NCI-H345 treated with DMSO at 0.1 percent for 48 hours (cell line): ENCODE data around the gene OR6B2.

Source experiments
- DNase-seq: peaks from one replicate; lab custom pipeline; 2025; ENCODE audit not compliant: unreplicated experiment; lab: John Stamatoyannopoulos, UW

The OR6B2 gene

DNA sequence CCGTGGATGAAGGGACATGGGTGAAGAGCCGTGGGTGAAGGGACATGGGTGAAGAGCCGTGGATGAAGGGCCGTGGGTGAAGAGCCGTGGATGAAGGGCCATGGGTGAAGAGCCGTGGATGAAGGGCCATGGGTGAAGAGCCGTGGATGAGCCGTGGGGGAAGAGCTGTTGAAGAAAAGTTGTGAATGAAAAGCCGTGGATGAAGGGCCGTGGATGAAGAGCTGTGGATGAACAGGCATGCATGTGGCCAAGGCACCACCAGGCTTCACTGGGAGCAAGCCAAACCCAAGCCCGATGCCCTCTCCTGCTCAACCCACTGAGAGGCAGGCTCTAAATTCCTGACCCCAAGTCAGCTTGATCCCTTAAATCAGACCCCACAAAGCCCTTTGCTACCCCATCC is 12.5 kb upstream of the OR6B2 start:
- no peak for DNase-seq

- DNase-seq: no peak
Measured at GRCh38 chr2:240041363-240041762, 11.1 kb upstream of the OR6B2 start.

DNA sequence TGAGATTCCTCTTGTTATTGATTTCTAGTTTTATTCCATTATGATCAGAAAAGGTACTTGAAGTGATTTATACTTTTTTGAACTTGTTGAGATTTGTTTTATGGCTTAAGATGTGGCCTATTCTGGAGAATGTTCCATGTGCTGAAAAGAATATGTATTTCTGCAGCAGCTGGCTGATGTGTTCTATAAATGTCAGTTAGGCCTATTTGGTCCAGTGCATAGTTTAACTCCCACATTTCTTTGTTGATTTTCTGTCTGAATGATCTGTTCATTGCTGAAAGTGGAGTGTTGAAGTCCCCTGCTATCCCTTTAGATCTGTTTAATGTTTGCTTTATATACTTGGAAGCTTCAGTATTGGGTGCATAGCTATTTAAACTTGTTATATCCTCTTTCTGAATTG is 7.1 kb upstream of the OR6B2 start:
- no peak for DNase-seq

- DNase-seq: no peak
Measured at GRCh38 chr2:240033330-240033678, 3.1 kb upstream of the OR6B2 start.

DNA sequence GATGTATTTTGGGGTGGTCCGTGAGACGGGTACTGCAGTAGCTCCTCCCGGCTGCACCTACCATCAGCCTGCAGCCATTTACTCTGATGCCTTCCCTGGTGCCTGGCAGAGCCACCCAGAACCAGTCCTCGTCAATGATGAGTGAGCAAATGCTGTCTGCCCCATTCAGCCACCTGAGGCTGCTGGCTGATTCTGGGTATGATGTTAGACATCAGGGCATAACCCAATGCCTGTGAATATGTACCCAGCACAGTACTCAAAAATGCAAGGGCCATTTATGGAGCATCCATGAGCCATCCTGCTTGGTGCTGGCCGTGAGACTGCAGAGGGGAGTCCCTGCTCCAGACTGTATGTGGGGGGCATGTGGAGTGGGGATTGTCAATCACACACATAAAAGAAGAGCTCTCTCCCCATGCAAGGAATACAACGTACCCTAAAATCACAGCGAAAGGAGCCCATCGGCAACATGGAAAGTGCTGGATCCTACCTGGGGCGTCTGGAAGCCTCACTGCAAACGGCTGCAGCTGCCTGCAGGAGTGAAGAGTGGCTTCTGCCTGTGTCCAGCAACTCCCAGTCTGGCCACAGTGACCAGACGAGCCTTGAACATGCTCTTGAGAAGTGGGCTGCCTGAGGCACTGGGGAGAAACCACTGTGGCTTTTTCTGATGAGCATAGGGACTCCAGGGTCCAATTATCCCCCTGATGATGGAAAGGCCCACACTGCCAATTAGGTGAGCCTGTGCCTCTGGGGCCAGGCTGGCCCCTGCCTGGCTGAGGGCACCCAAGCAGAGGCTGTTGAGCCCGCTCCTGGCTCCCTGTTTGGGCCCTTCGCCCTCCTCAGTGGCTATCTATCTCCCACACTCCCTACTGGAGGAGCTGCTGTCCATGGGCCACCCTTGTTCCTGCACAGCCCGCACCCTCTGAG is 2.4 kb upstream of the OR6B2 start:
- no peak for DNase-seq

DNA sequence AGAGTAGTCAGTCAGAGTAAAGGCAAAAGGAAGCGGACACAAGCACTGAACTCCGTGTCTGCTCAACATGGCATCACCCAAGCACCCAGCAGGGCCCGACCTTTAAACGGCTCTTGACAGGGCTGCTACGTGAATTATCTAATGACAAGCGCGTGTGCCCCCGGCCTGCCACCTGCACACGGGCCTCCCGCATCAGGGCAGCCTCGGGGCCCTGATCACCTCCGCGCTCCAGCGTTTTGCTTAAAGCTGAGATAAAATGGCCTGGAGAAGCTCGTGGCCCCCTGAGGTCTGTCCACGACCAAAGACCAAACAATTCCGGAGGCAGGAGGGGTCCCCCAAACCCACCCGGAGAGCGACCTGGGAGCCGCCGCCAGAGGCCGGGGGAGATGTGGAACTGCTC is 5.5 kb downstream of the OR6B2 start:
- no peak for DNase-seq

- DNase-seq: no peak
Measured at GRCh38 chr2:240023792-240024191, 6.4 kb downstream of the OR6B2 start.

- peak; percentile 24 for DNase-seq
Measured at GRCh38 chr2:240021488-240022104, 8.6 kb downstream of the OR6B2 start.

- DNase-seq: no peak
Measured at GRCh38 chr2:240018071-240018750, 12.0 kb downstream of the OR6B2 start.

GRCh38 chr2:240014327-240014726 is 15.9 kb downstream of the OR6B2 start:
- DNase-seq: no peak

DNA sequence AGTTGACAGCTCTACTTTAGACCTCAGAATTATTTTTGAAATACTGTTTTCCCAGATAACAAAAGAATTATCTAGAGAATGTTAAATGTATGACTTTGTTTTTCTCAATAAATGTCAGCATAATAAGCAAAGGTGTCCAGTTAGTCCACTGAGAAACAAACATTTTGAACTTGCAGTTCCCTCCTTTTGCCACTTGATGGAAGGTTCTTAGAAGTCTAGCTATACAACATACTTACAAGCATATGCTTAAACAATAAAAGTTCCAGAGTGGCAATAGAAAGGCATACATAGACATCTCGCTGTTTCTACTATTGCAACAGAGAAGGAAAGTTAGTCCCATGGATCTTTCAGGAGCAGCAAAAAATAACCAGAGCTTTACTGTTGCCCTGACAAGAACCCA is 16.9 kb downstream of the OR6B2 start:
- no peak for DNase-seq

- DNase-seq: no peak
Measured at GRCh38 chr2:240002983-240003382, 27.2 kb downstream of the OR6B2 start.

DNA sequence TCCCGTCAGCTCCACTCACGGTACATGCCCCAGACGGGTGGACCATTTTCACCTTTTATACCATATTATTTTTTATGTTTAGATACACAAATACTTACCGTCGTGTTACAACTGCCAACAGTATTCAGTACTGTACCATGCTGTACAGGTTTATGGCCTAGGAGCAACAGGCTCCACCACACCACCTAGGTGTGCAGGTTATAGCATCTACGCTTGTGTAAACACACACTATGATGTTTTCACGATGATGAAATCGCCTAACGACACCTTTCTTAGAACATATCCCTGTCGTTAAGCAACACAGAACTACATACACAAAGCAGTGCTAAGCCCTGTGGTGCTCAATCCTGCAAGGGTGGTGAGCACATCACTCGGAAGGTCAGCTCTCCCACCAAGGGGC is 29.6 kb downstream of the OR6B2 start:
- DNase-seq: no peak

GRCh38 chr2:239997686-239998409 is 32.4 kb downstream of the OR6B2 start:
- no peak for DNase-seq

DNA sequence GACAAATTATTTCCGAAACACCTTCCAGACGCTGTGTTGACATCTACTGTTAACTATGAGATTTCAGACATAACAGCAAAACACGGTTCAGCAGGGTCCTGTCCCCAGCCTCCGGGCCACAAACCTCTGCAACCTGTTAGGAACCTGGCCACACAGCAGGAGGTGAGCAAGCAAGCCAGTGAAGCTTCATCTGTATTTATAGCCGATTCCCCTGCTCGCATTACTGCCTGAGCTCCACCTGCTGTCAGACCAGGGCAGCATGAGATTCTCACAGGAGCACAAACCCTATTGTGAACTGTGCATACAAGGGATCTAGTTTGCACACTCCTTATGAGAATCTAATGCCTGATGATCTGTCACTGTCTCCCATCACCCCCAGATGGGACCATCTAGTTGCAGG is 36.1 kb downstream of the OR6B2 start:
- no peak for DNase-seq

- no peak for DNase-seq
Measured at GRCh38 chr2:239993291-239993690, 36.9 kb downstream of the OR6B2 start.

DNA sequence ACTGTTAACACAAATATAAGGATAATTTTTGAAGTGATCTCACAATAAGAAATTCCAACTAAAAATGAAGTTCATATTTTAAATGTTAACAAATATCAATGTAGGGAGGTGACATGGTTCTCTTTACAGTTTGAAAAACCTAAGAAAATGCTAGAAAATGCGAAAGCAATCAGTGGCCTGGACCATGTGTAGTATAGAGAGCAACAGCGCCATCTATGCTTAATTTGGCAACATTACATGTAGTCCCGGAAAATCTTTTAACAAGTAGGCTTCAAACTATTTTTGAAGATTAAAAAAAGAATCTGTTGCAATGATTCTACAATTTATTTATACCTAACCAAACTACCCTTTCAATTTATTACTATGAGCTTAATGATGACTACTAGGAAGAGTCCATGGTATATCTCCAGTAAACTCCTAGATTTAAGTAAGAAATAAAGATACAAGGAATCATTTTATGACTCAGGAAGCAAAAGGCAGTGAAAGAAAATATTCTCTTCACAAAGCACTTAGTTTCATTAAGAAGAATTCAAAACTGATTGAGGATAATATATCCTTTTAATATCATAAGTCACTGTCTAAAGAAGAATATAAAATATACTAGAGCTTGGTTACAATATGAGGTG is 38.4 kb downstream of the OR6B2 start:
- peak; percentile 29 for DNase-seq

GRCh38 chr2:239990966-239991365 is 39.3 kb downstream of the OR6B2 start:
- no peak for DNase-seq

GRCh38 chr2:239985356-239985755 is 44.9 kb downstream of the OR6B2 start:
- no peak for DNase-seq

- no peak for DNase-seq
Measured at GRCh38 chr2:239984421-239985194, 45.6 kb downstream of the OR6B2 start.
